Fibroblast of skin of back (primary cell): ENCODE data around the gene TNFSF12.
"Not testable (repeated sequence)": the region's sequence is repeated elsewhere in the genome, so short reads cannot be mapped to it uniquely, and the experiment has no call there.

ENCODE experiments used
- DNase-seq: peaks from one replicate; pipeline ENCODE4 v3.0.0-alpha.2; 2013

TNFSF12 gene

GRCh38 chr17:7588553-7589203 lies 39.8 kb downstream of the TNFSF12 start:
- DNase-seq = no peak

GRCh38 chr17:7589204-7589868 lies 40.5 kb downstream of the TNFSF12 start:
- peak; percentile 79 for DNase-seq

DNA sequence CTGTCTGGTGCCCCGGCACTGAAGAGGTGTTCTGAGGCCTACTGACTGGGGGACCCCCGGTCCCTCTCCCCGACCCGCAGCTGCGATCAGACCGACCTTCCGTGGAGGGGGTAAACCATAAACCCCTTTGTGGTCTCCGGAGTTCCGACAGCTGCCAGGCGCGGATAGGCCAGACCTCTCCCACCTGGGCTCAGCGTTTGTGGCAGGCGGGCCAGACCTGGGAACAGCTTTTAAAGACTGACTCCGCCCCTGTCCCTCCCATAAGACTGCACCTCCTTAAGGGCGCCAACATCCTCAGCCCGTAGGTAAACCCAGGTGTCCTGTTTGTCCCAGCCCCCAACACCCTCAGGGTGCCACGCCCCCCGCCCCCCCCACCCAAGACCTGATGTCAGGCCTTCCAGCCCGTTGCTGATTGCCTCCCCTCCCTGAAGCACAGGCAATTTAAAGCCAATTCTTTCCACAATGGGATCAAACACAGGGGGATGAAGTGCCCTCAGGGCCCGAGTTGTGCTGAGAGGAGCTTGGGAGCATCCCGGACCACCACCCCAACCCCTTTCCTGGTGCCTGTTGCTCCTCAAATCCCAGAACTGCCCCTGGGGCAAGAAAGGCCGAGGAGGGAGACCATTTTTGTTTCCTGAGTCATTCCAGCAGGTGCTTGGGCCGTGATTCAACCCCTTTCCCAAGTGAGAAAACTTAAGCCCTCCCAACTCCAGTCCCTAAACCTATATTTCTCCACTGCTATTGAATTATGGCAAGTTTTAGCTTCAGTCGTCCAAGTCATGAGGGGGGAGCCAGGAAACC lies 41.2 kb downstream of the TNFSF12 start, which contains the start of gene SOX15:
SOX15 (minus strand) TSS at position 204 of the 801 bp plus-strand sequence. CDS start 418 bp downstream, outside the sequence.
- peak; percentile 28 for DNase-seq

GRCh38 chr17:7590743-7591142 lies 41.9 kb downstream of the TNFSF12 start:
- DNase-seq = peak; percentile 63

DNA sequence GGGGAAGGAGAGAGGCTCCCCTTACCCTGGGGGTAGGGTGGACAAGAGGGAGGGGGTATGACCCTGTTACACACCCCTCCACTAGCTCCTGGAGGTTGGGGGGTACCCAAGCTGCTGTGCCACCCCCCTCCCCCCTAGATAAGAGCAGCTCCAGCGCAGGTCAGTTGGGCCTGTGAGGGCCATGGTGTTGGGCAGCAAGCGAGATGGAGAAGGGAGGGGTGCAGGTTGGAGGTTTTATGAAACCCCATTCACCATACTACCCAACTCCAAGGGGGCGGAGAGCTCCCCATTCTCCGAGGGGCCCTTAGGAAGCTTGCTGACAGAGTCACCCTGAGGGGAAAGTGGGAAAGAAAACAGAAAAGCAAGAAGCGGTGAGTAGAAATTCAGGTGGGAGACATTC lies 42.7 kb downstream of the TNFSF12 start:
- no peak for DNase-seq

- DNase-seq = no peak
Measured at GRCh38 chr17:7592422-7593021, 43.7 kb downstream of the TNFSF12 start.

DNA sequence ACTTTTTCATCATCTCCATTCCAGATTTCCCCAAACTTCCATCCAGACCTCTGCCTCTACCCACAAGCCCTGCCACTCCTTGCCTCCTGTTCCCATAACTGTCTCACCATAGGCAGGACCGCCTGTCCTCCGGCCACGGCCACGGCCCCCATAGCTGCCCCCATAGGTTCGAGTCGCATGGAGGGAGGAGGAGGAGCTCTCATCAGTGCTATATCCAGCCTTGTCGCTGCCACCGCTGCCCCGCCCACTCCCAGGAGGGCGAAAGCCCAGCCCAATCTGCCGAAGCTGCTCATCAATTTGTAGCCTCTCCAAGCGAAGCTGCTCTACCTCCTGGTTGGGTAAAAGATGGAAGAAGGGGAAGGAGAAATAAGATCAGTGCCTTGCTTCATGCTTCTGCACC lies 44.4 kb downstream of the TNFSF12 start:
- DNase-seq = no peak

GRCh38 chr17:7597561-7597960 lies 48.7 kb downstream of the TNFSF12 start:
- DNase-seq = not testable (repeated sequence)

GRCh38 chr17:7606280-7606679 lies 57.4 kb downstream of the TNFSF12 start:
- no peak for DNase-seq
